DOHH2 (cell line): ENCODE results near the gene SNU13.

ENCODE experiments used
- CTCF ChIP-seq: fragments of 200-600 bp; sonication (generic); IDR thresholded peaks from one replicate; pipeline ENCODE4 v1.5.1; 2014; ENCODE audit warnings: antibody characterized with exemption, mild to moderate bottlenecking, low read depth, low read length; ENCODE audit not compliant: poor library complexity, severe bottlenecking
- EZH2phosphoT487 ChIP-seq: fragments of 200-600 bp; sonication (generic); IDR thresholded peaks from 2 replicates; pipeline ENCODE4 v1.6.1; 2017; ENCODE audit warnings: borderline replicate concordance, mild to moderate bottlenecking, antibody characterized with exemption, low read length, moderate library complexity, mixed read lengths

DNA sequence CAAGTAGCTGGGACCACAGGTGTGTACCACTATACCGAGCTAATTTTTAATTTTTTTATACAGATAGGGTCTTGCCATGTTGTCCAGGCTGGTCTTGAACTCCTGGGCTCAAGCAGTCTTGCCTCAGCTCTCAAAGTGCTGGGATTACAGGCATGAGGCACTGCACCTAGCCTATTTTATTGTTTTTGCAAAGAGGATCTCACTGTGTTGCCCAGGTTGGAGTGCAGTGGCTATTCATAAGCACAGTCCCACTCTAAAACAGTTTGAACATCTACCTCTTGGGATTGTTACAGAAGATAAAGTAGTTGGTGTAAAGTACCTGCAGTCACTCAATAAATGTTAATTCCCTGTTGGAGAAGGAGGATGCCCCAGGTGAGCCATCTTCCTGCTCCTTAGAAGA lies 38.4 kb downstream of the SNU13 start:
- TF ChIP-seq CTCF (no peak), EZH2phosphoT487 (no peak)
